AG20443 (cell line): ENCODE data around the gene C10orf143.
"Not testable (repeated sequence)": the region's sequence is repeated elsewhere in the genome, so short reads cannot be mapped to it uniquely, and the experiment has no call there.

Source experiments
- DNase-seq: peaks from one replicate; pipeline ENCODE4 v3.0.0; 2012; ENCODE audit warnings: low spot score, mixed read lengths

The C10orf143 gene

DNA sequence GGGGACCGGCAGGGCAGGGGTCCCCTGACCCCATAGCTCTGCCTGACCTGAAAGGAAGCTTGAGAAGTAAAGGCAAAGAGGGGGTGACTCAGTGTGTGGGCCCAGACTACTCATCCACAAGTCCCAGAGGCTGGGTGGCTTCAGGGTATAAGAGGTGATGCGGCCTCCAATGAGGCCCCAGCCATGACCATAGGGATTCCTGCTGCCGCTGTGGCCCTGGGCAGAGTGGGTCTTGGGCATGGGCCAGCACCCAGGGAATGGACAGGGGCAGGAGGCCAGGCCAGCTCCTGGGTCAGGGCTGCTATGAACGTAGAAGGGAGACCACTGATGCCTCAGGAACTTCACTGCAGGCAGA is 82.2 kb downstream of the C10orf143 start:
- no peak for DNase-seq

DNA sequence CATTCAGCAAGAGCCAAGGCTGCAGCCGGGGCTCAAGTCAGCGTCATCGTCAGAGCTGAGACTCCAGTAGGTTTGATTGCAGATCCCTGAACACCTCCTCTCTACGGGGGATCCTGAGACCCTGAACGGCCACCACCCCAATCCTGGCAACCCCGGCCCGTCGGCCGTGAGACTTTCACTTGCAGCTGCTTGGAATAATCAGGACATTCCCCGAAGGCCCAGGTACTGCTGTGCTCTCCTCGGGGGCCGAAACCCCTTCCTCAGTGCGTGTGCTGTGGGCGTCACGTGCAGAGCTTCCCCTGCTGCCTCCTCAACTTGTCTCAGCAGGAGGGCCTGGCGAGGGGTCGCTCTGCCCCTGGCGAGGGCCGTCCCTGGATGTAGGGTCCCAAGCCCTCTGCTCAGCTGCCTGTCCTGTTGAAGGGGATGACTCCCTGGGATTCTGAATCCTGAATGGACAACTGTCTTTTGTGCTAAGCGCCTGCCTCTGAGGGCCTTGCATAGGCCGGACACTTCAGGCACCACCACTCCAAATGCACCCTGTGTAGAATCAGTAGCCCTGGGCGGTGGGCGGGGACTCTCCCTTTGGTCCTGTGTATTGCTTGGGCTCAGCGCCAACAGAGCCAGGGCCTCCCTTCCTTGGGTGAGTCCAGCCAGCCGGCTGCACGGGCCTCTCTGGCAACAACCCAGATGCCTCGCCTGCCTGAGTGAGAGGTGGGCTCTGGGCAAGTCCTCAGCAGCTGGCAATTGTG is 82.7 kb downstream of the C10orf143 start:
- DNase-seq, result no peak

DNA sequence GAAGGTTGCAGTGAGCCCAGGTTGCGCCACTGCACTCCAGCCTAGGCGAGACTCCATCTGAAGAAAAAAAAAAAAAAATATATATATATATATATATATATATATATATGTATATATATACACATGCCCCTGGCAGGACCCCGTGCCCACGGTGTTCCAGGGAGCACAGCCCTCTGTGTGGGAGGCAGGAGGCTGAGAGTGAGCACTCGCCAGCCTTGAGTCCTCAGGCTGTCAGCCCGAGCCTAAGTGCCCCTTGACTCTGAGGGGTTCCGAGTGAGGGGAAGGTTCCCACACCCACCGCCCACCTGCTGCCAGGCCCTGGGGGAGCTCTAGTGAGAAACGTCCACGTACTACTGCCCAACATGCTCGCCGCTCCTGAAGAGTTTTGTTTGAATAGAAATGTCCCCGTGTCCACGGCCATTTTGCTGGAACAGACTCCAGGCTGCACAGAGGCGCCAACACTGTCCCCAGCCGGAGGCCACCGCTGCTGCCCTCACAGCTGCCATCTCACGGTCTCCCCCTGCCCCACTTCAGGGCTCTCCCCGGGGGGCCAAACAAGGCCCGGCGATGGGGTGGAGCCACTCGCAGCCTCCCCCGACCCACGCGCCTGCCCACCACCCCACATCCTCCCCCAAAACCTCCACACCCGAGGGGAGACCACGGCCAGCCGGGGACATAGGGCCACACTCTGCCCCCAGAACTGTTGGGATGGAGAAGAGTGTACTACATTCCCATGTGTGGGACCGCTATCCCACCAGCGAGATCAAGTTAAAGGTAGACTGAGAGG is 83.8 kb downstream of the C10orf143 start:
- DNase-seq, result no peak

DNA sequence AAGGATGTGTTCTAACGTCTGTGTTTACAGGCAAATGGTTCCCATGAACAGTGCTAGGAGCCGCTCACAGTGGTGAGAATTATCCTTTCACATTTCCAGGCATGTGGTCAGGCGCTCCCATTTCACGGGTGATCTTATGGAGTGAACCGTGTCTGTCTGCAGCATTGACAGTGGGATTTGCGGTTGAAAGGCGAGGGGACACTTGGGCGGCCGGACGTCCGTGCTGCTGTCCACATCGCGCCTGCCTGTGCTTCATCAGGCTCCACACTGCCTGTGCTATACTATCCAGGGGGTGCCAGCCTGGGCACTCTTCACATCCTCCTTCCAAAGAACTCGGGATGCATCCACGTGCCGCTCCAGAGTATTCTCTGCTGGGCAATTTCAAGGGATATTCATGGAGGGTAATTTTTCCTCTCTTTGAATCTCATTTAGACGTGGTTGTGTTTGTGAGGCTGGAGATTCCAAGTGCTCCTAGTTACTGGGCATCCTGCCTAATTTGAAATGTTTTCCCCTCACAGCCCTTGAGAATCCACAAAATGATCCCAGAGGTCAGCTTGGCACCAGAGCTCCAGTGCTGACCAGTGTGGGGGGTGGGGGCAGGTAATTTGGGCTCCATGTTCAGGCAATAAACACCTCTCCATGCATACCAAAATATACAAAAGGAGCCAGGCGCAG is 84.7 kb downstream of the C10orf143 start:
- no peak for DNase-seq

DNA sequence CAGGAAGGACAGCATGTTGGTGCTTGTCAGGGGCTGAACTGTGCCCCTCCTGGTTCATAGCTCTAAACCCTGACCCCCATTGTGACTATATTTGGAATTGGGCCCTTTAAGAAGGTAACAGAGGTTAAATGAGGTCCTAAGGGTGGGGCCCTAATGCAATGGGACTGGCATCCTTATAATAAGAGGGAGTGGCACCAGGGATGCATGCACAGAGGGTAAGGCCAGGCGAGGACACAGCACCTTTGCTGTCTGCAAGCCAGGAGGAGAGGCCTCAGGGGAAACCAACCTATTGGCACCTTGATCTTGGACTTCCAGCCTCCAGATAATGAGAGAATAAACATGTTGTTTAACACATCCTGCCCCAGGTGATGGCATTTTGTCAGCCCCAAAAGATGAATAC is 85.3 kb downstream of the C10orf143 start:
- DNase-seq, result no peak

DNA sequence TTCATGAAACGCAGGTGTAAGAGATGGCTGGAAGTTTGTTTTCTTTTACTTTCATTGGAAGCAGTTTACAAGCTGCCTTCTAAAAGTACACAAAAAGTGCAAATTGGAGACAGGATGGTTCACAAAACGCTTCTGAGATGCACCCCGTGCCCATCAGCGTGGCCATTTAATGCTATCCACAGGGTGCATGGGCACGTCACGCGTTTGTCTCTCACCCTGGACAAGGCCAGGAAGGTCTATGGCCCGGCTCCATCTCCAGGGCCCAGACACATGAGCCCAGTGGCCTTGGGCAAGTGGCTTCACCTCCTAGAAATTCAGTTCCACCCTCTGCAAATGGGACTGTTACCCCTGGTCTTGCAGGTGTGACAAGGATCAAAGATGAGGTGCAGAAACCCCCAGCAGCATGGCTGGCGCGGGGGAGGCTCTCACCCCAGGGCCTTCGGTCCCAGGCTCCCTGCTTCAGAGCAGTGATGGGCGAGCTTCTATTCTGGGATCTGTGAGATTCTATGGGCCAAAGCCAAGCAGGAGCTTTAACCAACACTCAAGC is 85.8 kb downstream of the C10orf143 start:
- DNase-seq, result no peak

DNA sequence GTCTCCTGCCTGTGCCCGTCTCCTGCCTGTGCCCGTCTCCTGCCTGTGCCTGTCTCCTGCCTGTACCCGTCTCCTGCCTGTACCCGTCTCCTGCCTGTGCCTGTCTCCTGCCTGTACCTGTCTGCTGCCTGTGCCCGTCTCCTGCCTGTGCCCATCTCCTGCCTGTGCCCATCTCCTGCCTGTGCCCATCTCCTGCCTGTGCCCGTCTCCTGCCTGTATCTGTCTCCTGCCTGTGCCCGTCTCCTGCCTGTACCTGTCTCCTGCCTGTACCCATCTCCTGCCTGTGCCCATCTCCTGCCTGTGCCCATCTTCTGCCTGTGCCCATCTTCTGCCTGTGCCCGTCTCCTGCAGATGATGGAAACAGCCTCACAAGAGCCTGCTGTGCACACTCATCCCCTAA is 86.3 kb downstream of the C10orf143 start:
- DNase-seq, result not testable (repeated sequence)

DNA sequence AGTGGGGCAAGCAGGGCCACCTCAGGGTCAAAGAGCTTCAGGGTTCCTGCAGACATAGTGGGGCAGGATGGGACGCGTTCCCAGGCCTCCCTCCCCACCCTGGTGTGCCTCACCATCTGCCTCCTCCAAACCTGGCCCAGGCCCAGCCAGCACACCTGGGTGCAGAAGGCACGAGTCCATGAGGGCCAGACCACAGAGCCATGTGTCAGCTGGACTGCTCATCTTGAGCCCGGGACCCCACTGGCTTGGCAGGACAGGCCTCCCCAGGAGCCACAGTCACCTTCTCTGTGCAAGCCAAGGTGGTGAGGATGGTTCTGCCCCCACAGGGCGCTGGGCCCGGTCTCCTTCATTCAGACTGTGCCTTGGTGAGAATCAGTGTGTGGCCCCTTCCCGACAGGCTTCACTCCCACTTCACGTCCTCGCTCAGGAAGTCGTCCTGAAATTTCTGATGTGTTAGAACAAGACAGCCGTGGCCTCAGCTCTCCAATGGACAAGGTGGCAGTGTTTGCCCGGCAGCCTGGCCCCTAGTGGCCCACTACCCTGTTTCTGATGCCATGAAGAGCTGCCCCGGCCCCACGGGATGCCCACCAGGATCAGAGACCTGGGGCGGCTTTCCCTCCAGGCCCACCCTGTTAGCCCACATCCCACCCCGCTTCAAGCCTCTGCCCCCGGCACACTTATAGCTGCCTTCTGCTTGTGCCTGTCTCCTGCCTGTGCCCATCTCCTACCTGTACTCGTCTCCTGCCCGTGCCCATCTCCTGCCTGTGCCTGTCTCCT is 87.0 kb downstream of the C10orf143 start:
- no peak for DNase-seq

DNA sequence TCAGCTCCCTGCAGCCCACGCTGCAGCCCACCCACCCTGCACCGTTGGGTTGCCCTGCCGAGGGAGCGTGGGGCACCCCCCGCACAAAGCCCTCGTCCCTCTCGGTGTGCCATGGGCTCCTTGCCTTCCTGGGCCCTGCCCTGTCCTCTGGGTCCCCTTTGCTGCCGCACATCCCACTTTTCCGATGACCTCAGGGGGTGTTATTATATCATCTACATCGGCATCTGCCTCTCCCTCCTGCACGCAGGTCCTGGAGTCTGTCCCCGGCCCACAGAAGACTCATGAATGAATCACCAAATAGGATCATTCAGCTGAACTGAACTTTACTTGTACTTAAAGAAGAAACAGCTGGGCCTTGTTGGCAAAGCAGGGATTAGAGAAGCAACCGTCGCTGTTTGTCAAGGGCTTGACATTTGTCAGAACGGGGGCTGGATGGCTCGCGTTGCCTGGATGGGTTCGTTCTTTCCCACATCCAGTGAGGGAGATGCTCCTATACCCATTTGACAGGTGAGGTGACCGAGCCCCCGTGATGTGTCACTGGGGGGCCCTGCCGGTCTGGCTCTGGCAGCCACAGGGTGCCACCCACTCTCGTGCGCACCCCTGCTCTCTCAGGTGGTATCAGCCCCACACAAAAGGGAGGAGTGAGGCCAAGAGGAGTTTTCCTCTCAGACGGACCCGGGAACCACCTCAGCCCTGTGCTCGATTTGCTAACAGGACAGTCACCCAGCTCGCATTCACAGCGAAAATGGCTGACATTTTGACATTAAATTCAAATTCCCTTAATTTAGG is 87.9 kb downstream of the C10orf143 start:
- peak; percentile 94 for DNase-seq

DNA sequence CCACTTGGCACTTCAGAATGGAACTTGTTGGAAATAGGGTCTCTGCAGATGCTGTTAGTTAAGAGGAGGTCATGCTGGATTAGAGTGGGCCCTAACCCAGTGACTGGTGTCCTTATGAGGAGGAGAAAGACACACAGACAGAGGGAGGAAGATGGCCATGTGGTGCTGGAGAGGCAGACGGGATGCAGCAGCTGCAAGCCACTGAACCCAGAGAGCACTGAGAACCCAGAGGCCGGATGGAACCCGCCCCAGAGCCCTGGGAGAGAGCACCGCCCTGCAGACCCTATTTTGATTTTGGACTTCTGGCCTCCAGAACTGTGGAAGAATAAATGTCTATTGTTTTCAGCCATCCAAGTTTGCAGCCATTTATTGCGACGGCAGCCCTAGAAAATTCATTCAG is 88.5 kb downstream of the C10orf143 start:
- DNase-seq, result no peak

DNA sequence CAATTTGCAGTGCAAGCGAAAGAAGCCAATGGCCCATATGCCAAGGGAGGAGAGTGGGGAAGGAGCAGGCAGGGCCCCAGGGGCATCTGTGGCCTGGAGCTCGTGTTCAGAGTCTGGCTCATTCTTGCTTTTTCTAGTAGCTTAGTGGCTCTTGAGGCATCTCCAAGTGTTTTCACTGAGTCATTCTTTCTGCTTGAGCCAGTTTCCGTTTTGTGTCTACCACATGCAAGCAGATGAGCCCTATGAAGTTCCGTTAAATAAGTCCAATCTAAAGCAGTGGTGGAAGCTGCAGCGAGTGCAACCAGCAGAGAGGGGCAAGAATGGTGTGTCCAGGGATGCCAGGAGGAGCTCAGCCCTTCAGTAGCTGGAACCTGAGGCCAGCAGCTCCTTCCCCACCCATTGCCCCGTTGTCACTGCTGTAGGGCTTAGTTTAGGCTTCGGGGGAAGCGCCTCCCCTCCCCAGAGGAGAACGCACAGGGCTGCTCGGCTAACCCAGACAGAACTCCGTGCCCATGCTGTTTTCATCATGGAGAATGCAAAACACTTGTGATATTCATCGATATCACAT is 89.2 kb downstream of the C10orf143 start:
- peak; percentile 90 for DNase-seq

DNA sequence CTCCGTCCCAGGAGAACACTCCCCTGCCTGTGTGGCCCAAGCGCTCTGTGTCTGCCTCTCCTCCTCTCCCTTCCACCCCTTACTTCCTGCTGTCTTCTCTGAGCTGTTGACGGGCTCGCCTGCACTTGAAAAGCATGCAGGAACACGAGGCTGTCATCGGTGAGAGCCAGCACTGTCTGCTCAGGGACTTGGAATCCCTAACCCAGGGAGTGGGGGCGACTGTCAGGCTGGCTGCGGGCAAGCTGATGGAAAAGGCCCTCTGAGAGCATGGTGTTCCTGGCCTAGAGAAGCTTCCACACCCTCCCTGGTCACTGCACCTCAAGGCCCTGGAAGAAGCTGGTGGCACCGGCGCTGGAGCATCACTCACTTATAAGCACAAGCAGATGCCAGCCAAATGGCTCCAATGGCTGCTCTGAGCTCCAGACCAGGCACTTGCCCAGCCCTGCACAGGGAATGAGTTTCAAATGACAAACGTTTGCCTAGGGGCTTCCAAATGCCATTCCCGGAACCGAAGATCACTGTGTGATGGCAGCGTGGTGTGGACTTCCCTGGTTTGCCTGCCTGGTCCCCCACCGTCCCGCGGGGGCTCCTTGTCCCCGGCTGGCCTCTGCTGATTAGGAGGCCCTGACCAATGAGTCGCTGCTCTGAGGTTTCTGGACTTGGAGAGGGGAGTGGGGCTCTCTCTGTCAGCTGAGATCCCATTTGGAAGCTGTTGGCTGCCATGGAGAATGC is 89.8 kb downstream of the C10orf143 start:
- peak; percentile 43 for DNase-seq

DNA sequence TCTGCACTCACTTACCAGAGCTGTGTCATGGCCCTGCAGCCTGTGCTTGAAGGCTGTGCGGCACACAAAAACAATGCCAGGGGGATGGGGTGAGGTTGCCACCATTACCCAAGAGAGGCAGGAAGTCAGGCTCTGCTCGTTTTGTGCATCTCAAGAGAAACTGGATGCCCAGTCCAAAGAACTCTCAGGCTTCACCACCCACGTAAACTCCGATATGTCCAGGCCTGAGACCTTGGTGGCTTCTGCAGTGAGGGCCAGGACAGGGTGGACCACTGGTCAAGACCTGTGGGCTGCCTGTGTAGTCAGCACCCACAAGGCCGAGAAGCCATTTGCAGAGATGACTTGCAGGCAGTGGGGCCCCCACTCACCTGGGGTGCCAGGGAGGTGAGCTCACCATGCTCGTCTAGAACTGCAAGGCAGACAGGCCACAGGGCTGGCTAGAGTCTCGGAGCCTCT is 91.9 kb downstream of the C10orf143 start:
- no peak for DNase-seq

DNA sequence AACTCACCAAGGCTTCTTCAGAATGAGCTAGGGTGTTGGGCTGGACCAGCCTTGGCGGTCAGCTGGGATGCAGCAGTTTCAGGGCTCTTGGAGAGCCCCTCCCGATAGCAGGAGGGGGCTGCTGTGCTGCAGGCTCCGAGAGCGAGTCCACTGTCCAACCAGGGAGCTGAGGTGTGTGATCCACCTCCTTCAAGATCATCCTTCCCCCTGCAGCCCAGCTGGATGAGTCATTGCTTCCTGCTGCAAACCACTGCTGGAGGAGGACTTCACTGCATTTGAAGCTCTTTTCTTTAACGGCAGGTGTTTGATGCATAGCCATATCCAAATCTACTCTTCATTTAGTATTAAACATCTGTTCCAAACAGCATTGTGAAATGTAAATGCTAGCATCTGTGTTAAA is 92.4 kb downstream of the C10orf143 start:
- DNase-seq, result peak; percentile 75

DNA sequence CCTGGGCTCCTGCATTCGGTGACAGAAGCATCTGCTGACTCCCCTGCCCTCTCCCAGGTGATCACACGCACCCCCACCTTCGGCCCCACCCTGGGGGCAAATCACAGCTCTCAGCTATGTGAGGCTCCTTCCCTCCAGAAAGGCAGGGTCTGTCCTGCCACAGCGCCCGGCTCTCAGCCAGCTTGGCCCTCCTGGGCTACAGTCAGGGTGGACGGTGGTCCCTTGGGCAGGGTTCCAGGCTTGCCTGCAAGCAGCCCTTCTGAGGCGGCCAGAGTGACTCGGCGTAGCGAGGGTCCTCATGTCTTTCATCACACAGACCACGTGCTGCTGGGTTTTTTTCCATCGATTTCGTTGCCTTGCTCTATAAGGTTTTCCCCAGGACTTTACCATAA is 93.0 kb downstream of the C10orf143 start:
- DNase-seq, result no peak

DNA sequence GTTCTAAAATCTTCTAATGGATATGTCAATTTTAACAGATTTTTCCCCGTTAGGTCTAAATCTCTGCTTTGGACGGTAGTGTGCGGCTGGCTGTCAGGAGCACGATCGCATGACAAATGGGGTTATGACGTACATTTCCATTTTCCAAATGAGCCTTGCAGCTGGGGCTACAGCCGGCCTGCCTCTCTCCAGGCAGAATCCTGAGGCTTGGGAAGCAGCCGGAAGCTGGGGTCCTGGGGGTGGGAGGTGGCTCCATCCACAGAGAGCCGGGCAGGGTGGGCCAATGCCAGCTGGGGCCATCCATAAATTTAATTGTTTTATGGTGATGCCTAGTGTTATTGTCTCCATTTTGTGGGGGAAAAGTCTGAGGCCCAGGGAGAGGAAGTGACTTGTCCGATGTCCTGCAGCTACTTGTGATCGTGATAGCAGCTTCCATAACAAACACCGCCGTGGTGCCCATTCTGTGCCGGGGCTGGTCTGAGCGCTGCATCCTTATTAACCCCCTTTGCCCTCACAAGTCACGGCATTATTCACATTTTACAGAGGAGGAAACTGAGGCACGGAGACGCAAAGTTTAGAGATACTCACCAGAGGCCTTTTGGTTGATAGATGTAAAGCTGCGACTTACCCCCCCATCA is 93.5 kb downstream of the C10orf143 start:
- no peak for DNase-seq

DNA sequence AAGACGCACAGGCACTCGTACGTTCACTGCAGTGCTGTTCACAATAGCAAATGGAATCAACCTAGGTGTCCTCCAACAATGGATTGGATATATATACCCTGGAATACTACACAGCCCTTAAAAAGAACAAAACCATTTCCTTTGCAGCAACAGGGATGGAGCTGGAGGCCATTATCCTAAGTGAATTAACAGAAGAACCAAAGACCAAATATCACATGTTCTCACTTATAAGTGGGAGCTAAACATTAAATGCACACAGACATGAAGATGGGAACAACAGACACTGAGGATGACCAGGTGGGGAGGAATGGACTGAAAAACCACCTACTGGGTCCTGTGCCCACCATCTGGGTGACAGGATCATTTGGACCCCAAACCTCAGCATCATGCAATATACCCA is 94.5 kb downstream of the C10orf143 start:
- no peak for DNase-seq

DNA sequence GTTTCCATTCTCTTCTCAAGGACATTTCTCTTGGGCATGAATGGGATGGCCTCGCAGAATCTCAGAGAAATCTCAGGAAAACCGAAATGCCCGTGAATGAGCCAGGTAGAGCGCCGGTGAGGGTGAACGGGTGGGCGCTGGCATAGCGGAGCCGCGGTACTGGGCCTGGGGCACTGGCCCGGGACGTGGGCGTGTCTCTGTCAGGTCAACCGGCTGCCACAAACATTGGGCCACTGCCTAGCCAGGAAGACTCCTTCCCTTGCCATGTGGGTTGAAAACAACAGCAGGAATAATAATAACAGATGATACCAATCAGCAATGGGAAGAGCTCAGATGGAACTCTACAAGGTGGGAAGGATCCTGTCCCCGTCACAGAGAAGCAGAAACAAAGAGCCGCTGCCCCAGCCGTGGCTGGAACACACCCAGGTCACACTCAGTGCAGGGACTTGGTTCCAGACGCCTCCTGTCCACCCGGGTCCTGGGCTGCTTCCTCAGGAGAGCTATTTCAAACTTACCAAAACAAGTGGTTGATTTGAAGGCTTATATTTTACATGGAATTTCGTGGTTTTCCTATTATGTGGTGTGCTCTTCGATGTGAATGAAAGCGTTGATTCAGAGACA is 95.4 kb downstream of the C10orf143 start:
- DNase-seq, result no peak
